Naive thymus-derived CD4-positive, alpha-beta T cell (primary cell): ENCODE results near the gene MYO9B. TPM values are rescaled to one million over a fixed set of nuclear protein-coding genes. Genes with fewer than 3 reads are reported as not detected.

Experiments
- ATAC-seq: fragments of 150-1000 bp; cut with Tn5 transposase; 2 replicates; pipeline ENCODE4 v1.10.0; 2021; ENCODE audit warnings: mild to moderate bottlenecking, moderate library complexity
- CTCF ChIA-PET: fragments of 350-600 bp; sonication (Branson Sonifier 250); formaldehyde crosslinking; loops from one replicate; lab custom pipeline; 2021; ENCODE audit warnings: antibody characterized with exemption; lab: Charles Lee
- POLR2A ChIA-PET: fragments of 350-600 bp; sonication (Branson Sonifier 250); formaldehyde crosslinking; loops from one replicate; lab custom pipeline; 2021; ENCODE audit warnings: antibody characterized with exemption, inconsistent platforms; lab: Charles Lee
- DNase-seq, 9 donors: peaks; one replicate each; pipeline versions ENCODE4 v3.0.0 to v3.0.0-alpha.2; 2020 to 2022; ENCODE audit warnings: mixed read lengths in 1 of 9
- H3K27ac ChIP-seq: one replicate; pipeline ENCODE4 v1.7.0; 2013; ENCODE audit warnings: mild to moderate bottlenecking, low read depth, low read length, moderate library complexity
- H3K27me3 ChIP-seq, 2 donors: one replicate each; pipeline ENCODE4 v1.7.0; 2013; ENCODE audit warnings: low read length in 2 of 2, mild to moderate bottlenecking in 2 of 2, moderate library complexity in 2 of 2; ENCODE audit not compliant: control insufficient read depth in 2 of 2, insufficient read depth in 2 of 2
- H3K36me3 ChIP-seq, 3 experiments: 1 replicate in 2 of 3; 2 replicates in 1 of 3; pipeline ENCODE4 v1.7.0; 2013; ENCODE audit warnings: low read length in 3 of 3, mild to moderate bottlenecking in 3 of 3, moderate library complexity in 1 of 3; ENCODE audit not compliant: insufficient read depth in 3 of 3, control insufficient read depth in 2 of 3
- H3K4me1 ChIP-seq, 2 donors: one replicate each; pipeline ENCODE4 v1.7.0; 2013; ENCODE audit warnings: low read length in 2 of 2, mild to moderate bottlenecking in 2 of 2, moderate library complexity in 1 of 2; ENCODE audit not compliant: control insufficient read depth in 2 of 2, insufficient read depth in 2 of 2
- H3K4me3 ChIP-seq: 2 replicates; pipeline ENCODE4 v1.7.0; 2013; ENCODE audit warnings: mild to moderate bottlenecking, low read length
- H3K9me3 ChIP-seq, 3 experiments: 1 replicate in 2 of 3; 2 replicates in 1 of 3; pipeline ENCODE4 v1.7.0; 2013; ENCODE audit warnings: low read length in 3 of 3; ENCODE audit not compliant: control insufficient read depth in 2 of 3
- H3K27ac Mint-ChIP-seq, 9 donors: one replicate each; pipeline ENCODE4 v1.8.0; 2020 to 2022; ENCODE audit warnings: mixed read lengths in 9 of 9, mild to moderate bottlenecking in 8 of 9, moderate library complexity in 5 of 9, inconsistent platforms in 2 of 9
- H3K27me3 Mint-ChIP-seq, 5 donors: one replicate each; pipeline ENCODE4 v1.8.0; 2021 to 2022; ENCODE audit warnings: mixed read lengths in 5 of 5, mild to moderate bottlenecking in 1 of 5
- H3K36me3 Mint-ChIP-seq, 5 donors: one replicate each; pipeline ENCODE4 v1.8.0; 2020 to 2022; ENCODE audit warnings: mixed read lengths in 5 of 5, mild to moderate bottlenecking in 3 of 5, inconsistent platforms in 1 of 5
- H3K4me1 Mint-ChIP-seq, 7 donors: one replicate each; pipeline ENCODE4 v1.8.0; 2020 to 2022; ENCODE audit warnings: mixed read lengths in 7 of 7, mild to moderate bottlenecking in 3 of 7, inconsistent platforms in 1 of 7
- H3K4me3 Mint-ChIP-seq, 10 donors: one replicate each; pipeline ENCODE4 v1.8.0; 2020 to 2022; ENCODE audit warnings: mild to moderate bottlenecking in 10 of 10, mixed read lengths in 10 of 10, moderate library complexity in 6 of 10, inconsistent platforms in 2 of 10
- H3K9me3 Mint-ChIP-seq, 11 donors: one replicate each; pipeline ENCODE4 v1.8.0; 2020 to 2022; ENCODE audit warnings: mixed read lengths in 11 of 11, mild to moderate bottlenecking in 4 of 11, inconsistent platforms in 1 of 11, moderate library complexity in 1 of 11
- intact Hi-C, 2 donors: fragments of 100-400 bp; cut with micrococcal nuclease; formaldehyde crosslinking; loops; one replicate each; pipeline ENCODE4 v1.15.1; 2023
- polyA plus RNA-seq, 2 donors: library from polyadenylated mRNA; unstranded; fragments of 300-500 nt; fragmentation: Illumina TruSeq; gene quantifications; one replicate each; pipeline ENCODE4 v1.2.3, GENCODE V29; 2021
- total RNA-seq, 6 experiments: library from RNA in 5 of 6; stranded (reverse) in 5 of 6; gene quantifications; 1 replicate in 5 of 6; 2 replicates in 1 of 6; pipeline ENCODE4 v1.2.3 and lab custom pipeline; 2021 to 2026

The MYO9B gene
- total and polyA plus RNA-seq, 7 experiments from 2014 or later: 5.6 to 297 (median 165) TPM

GRCh38 chr19:17213334-17213733, 137.8 kb downstream of the MYO9B start:
- peaks cover 0 to 39% (median 22%) of the 10 kb centered on the region in 5 donors for H3K36me3 Mint-ChIP-seq
- H3K27ac Mint-ChIP-seq: peak overlapping the region in 4 of 9 donors; percentile 6 to 73 (median 44)

GRCh38 chr19:17214508-17215126, 139.0 kb downstream of the MYO9B start:
- Mint-ChIP-seq H3K27me3 (no peaks in the 10 kb centered on the region), H3K9me3 (peaks cover 0 to 2% (median 0%) of the 10 kb centered on the region in 11 donors), H3K4me1 (peaks cover 0 to 16% (median 12%) of the 10 kb centered on the region in 7 donors), H3K27ac (peak overlapping the region; percentile 97 to 100 (median 99)), H3K36me3 (peaks cover 4 to 36% (median 24%) of the 10 kb centered on the region in 5 donors), H3K4me3 (peak overlapping the region; percentile 83 to 99 (median 90))
- intact Hi-C loops: loop anchor here (1.0 to 5.0 kb wide), 8 partner anchors 12 to 297 kb away; partner anchors contain the start of genes BABAM1 (in 2 of the 2), OCEL1 (in 2 of the 2), GTPBP3 (in 1 of the 2) and HAUS8 (in 1 of the 2)
- Histone ChIP-seq H3K36me3 (peaks cover 0 to 59% (median 8%) of the 10 kb centered on the region in 3 experiments), H3K4me3 (peak overlapping the region; percentile 92), H3K9me3 (no peaks in the 10 kb centered on the region), H3K4me1 (peaks cover 13 to 16% of the 10 kb centered on the region in 2 donors), H3K27ac (peak overlapping the region; percentile 89), H3K27me3 (no peaks in the 10 kb centered on the region)
- no peak for DNase-seq
- POLR2A ChIA-PET: interaction anchor here (0.7 to 4.2 kb wide), 29 partner anchors 9 to 1836 kb away, joined by 3 to 77 read pairs (median 4); partner anchors contain the start of genes ANKLE1, BABAM1, HAUS8 and MED26
- CTCF ChIA-PET: interaction anchor here (1.0 to 2.5 kb wide), 5 partner anchors 9 to 31 kb away, joined by 3 to 8 read pairs (median 5); partner anchors contain the start of gene OCEL1
- no peak for ATAC-seq

More at GRCh38 chr19:17213334-17213733, 137.8 kb downstream of the MYO9B start:
- Mint-ChIP-seq H3K27me3 (no peaks in the 10 kb centered on the region), H3K4me3 (peak overlapping the region in 2 of 10 donors; percentile 8 to 17), H3K9me3 (no peaks in the 10 kb centered on the region), H3K4me1 (peaks cover 6 to 20% (median 11%) of the 10 kb centered on the region in 7 donors)
- ATAC-seq (no peak), DNase-seq (no peak)
- no peaks in the 10 kb centered on the region for H3K27me3 ChIP-seq
- peaks cover 13 to 16% of the 10 kb centered on the region in 2 donors for H3K4me1 ChIP-seq
- intact Hi-C loops: no loop called here
- H3K36me3 ChIP-seq: peaks cover 0 to 63% (median 17%) of the 10 kb centered on the region in 3 experiments
- no peak overlapping the region for H3K4me3 ChIP-seq
- H3K27ac ChIP-seq: no peak overlapping the region
- H3K9me3 ChIP-seq: no peaks in the 10 kb centered on the region
- ChIA-PET POLR2A (no interaction called here), CTCF (interaction anchor here (0.5 to 2.5 kb wide), 3 partner anchors 9 to 52 kb away, joined by 3 to 8 read pairs (median 4); no protein-coding TSS in a partner anchor)

GRCh38 chr19:17215127-17215971, 139.8 kb downstream of the MYO9B start, which contains the start of gene USE1:
USE1 (plus strand) TSS chr19:17215357; CDS start chr19:17215406, 49 bp downstream.
- peak within 1 kb of the TSS; percentile 92 for H3K4me3 ChIP-seq

GRCh38 chr19:17216058-17216670, 140.6 kb downstream of the MYO9B start:
- peak overlapping the region; percentile 92 for H3K4me3 ChIP-seq
- peaks cover 0 to 47% (median 6%) of the 10 kb centered on the region in 3 experiments for H3K36me3 ChIP-seq
- H3K27me3 Mint-ChIP-seq: no peaks in the 10 kb centered on the region
- H3K27ac ChIP-seq: peak overlapping the region; percentile 89
- POLR2A ChIA-PET: interaction anchor here (0.7 to 4.2 kb wide), 9 partner anchors 11 to 1166 kb away, joined by 3 to 77 read pairs (median 15); partner anchors contain the start of genes BABAM1 and OCEL1
- ATAC-seq: no peak
- peak overlapping the region; percentile 83 to 99 (median 90) for H3K4me3 Mint-ChIP-seq
- CTCF ChIA-PET: interaction anchor here (1.7 to 2.1 kb wide), 2 partner anchors 10 to 19 kb away, joined by 5 read pairs; partner anchors contain the start of gene OCEL1
- peaks cover 0 to 2% (median 0%) of the 10 kb centered on the region in 11 donors for H3K9me3 Mint-ChIP-seq
- H3K9me3 ChIP-seq: no peaks in the 10 kb centered on the region
- H3K36me3 Mint-ChIP-seq: peaks cover 4 to 34% (median 24%) of the 10 kb centered on the region in 5 donors
- peaks cover 0 to 16% (median 12%) of the 10 kb centered on the region in 7 donors for H3K4me1 Mint-ChIP-seq
- no peaks in the 10 kb centered on the region for H3K27me3 ChIP-seq
- peak overlapping the region; percentile 91 to 100 (median 99) for H3K27ac Mint-ChIP-seq
- no peak for DNase-seq
- intact Hi-C loops: loop anchor here in 1 of 2 donors (5.0 kb wide), 1 partner anchor 149 kb away; no protein-coding TSS in a partner anchor
- peaks cover 13 to 16% of the 10 kb centered on the region in 2 donors for H3K4me1 ChIP-seq

More at GRCh38 chr19:17215127-17215971, 139.8 kb downstream of the MYO9B start, which contains the start of gene USE1:
- peak; percentile 70 to 91 (median 89) for DNase-seq
- H3K27ac ChIP-seq: peak within 1 kb of the TSS; percentile 89
- POLR2A ChIA-PET: interaction anchor here (0.7 to 4.2 kb wide), 33 partner anchors 8 to 1837 kb away, joined by 3 to 77 read pairs (median 4); partner anchors contain the start of genes ANKLE1, BABAM1, HAUS8 and MED26
- Mint-ChIP-seq H3K9me3 (peaks cover 0 to 2% (median 0%) of the 10 kb centered on the region in 11 donors), H3K27me3 (no peaks in the 10 kb centered on the region), H3K4me3 (peak within 1 kb of the TSS; percentile 83 to 99 (median 90)), H3K4me1 (peaks cover 0 to 16% (median 12%) of the 10 kb centered on the region in 7 donors), H3K36me3 (peaks cover 4 to 35% (median 24%) of the 10 kb centered on the region in 5 donors), H3K27ac (peak within 1 kb of the TSS; percentile 97 to 100 (median 99))
- peak; percentile 97 for ATAC-seq
- H3K36me3 ChIP-seq: peaks cover 0 to 53% (median 6%) of the 10 kb centered on the region in 3 experiments
- CTCF ChIA-PET: interaction anchor here (1.0 to 2.5 kb wide), 5 partner anchors 10 to 32 kb away, joined by 3 to 8 read pairs (median 5); partner anchors contain the start of gene OCEL1
- no peaks in the 10 kb centered on the region for H3K9me3 ChIP-seq
- H3K27me3 ChIP-seq: no peaks in the 10 kb centered on the region
- intact Hi-C loops: loop anchor here (1.0 to 5.0 kb wide), 8 partner anchors 11 to 296 kb away; partner anchors contain the start of genes BABAM1 (in 2 of the 2), OCEL1 (in 2 of the 2), GTPBP3 (in 1 of the 2) and HAUS8 (in 1 of the 2)
- peaks cover 13 to 16% of the 10 kb centered on the region in 2 donors for H3K4me1 ChIP-seq

- intact Hi-C loops: loop anchor here in 1 of 2 donors (5.0 kb wide), 1 partner anchor 152 kb away; no protein-coding TSS in a partner anchor
- Mint-ChIP-seq H3K4me1 (peaks cover 0 to 15% (median 12%) of the 10 kb centered on the region in 7 donors), H3K36me3 (peaks cover 4 to 27% (median 18%) of the 10 kb centered on the region in 5 donors), H3K4me3 (no peak overlapping the region), H3K27ac (no peak overlapping the region), H3K27me3 (no peaks in the 10 kb centered on the region), H3K9me3 (peaks cover 0 to 2% (median 0%) of the 10 kb centered on the region in 11 donors)
- Histone ChIP-seq H3K36me3 (peaks cover 0 to 27% (median 6%) of the 10 kb centered on the region in 3 experiments), H3K4me3 (no peak overlapping the region), H3K27ac (no peak overlapping the region), H3K9me3 (no peaks in the 10 kb centered on the region), H3K27me3 (no peaks in the 10 kb centered on the region), H3K4me1 (peaks cover 12 to 16% of the 10 kb centered on the region in 2 donors)
- CTCF ChIA-PET: no interaction called here
- POLR2A ChIA-PET: no interaction called here
- ATAC-seq (no peak), DNase-seq (no peak)
Observed at GRCh38 chr19:17219286-17219685, 143.7 kb downstream of the MYO9B start.
